Neural progenitor cell (in vitro differentiated cells): ENCODE results near the gene GNAI3. TPM values are rescaled to one million over a fixed set of nuclear protein-coding genes. Genes with fewer than 3 reads are reported as not detected.

Experiments
- DNase-seq: peaks from one replicate; pipeline ENCODE4 v3.0.0-alpha.2; 2016; ENCODE audit warnings: low spot score
- H2AFZ ChIP-seq: fragments of 200-600 bp; sonication (generic); replicated peaks from 2 replicates; pipeline ENCODE4 v1.6.1; 2016; ENCODE audit warnings: antibody characterized with exemption
- H3F3A ChIP-seq: fragments of 200-600 bp; sonication (generic); 2 replicates; pipeline ENCODE4 v1.6.1; 2016; ENCODE audit warnings: antibody characterized with exemption, low read depth
- H3K27ac ChIP-seq: fragments of 200-600 bp; sonication (generic); 2 replicates; pipeline ENCODE4 v1.5.1; 2016; ENCODE audit warnings: mild to moderate bottlenecking
- H3K27me3 ChIP-seq: fragments of 200-600 bp; sonication (generic); 2 replicates; pipeline ENCODE4 v1.6.1; 2016; ENCODE audit warnings: mild to moderate bottlenecking, moderate library complexity
- H3K36me3 ChIP-seq: fragments of 200-600 bp; sonication (generic); 2 replicates; pipeline ENCODE4 v1.5.1; 2016
- H3K4me1 ChIP-seq: fragments of 200-600 bp; sonication (generic); 2 replicates; pipeline ENCODE4 v1.6.1; 2016; ENCODE audit warnings: mixed run types
- H3K4me2 ChIP-seq: fragments of 200-600 bp; sonication (generic); 2 replicates; pipeline ENCODE4 v1.6.1; 2016
- H3K4me3 ChIP-seq: fragments of 200-600 bp; sonication (generic); 2 replicates; pipeline ENCODE4 v1.5.1; 2016
- H3K79me2 ChIP-seq: fragments of 200-600 bp; sonication (generic); 2 replicates; pipeline ENCODE4 v1.6.1; 2016; ENCODE audit warnings: low read depth
- H3K9ac ChIP-seq: fragments of 200-600 bp; sonication (generic); 2 replicates; pipeline ENCODE4 v1.6.1; 2016
- H3K9me3 ChIP-seq: fragments of 200-600 bp; sonication (generic); 2 replicates; pipeline ENCODE4 v1.5.1; 2016; ENCODE audit warnings: low read depth
- H4K20me1 ChIP-seq: fragments of 200-600 bp; sonication (generic); 2 replicates; pipeline ENCODE4 v1.6.1; 2016; ENCODE audit warnings: low read depth
- H3K27ac Mint-ChIP-seq: 3 replicates; pipeline ENCODE4 v1.8.0; 2021; ENCODE audit warnings: mixed read lengths
- H3K27me3 Mint-ChIP-seq: 2 replicates; pipeline ENCODE4 v1.8.0; 2022; ENCODE audit warnings: low read depth, mild to moderate bottlenecking, inconsistent platforms, moderate library complexity, mixed read lengths; ENCODE audit not compliant: insufficient read depth
- H3K36me3 Mint-ChIP-seq: 3 replicates; pipeline ENCODE4 v1.8.0; 2021; ENCODE audit warnings: mixed read lengths
- H3K4me1 Mint-ChIP-seq: 3 replicates; pipeline ENCODE4 v1.8.0; 2021; ENCODE audit warnings: mixed read lengths
- H3K4me3 Mint-ChIP-seq: 3 replicates; pipeline ENCODE4 v1.8.0; 2021; ENCODE audit warnings: mild to moderate bottlenecking, moderate library complexity, mixed read lengths
- H3K9me3 Mint-ChIP-seq: 3 replicates; pipeline ENCODE4 v1.8.0; 2020; ENCODE audit warnings: mixed read lengths
- CTCF ChIP-seq: fragments of 200-600 bp; sonication (generic); IDR thresholded peaks from 2 replicates; pipeline ENCODE4 v1.5.1; 2017; ENCODE audit warnings: antibody characterized with exemption, mild to moderate bottlenecking
- EZH2 ChIP-seq: fragments of 200-600 bp; sonication (generic); IDR thresholded peaks from 2 replicates; pipeline ENCODE4 v1.6.1; 2017; ENCODE audit warnings: antibody characterized with exemption, mild to moderate bottlenecking, moderate library complexity
- EZH2phosphoT487 ChIP-seq: fragments of 200-600 bp; sonication (generic); IDR thresholded peaks from 2 replicates; pipeline ENCODE4 v1.6.1; 2017; ENCODE audit warnings: antibody characterized with exemption
- total RNA-seq: library from RNA; depleted of rRNA; stranded (reverse); fragments of >200 nt; gene quantifications from 2 replicates; pipeline ENCODE4 v1.2.3, GENCODE V29; 2015; ENCODE audit warnings: low replicate concordance

The GNAI3 gene
- total RNA-seq, 1 donor from 2014 or later: 15.4 TPM

GRCh38 chr1:109615879-109616278 is 67.5 kb downstream of the GNAI3 start:
- H3K4me1 Mint-ChIP-seq: peaks cover 49% of the 10 kb centered on the region
- Histone ChIP-seq H3K9ac (no peak overlapping the region), H2AFZ (no peak overlapping the region), H4K20me1 (no peaks in the 10 kb centered on the region), H3K4me1 (peaks cover 18% of the 10 kb centered on the region), H3F3A (peaks cover 16% of the 10 kb centered on the region), H3K27me3 (no peaks in the 10 kb centered on the region), H3K4me2 (no peak overlapping the region), H3K9me3 (no peaks in the 10 kb centered on the region), H3K27ac (no peak overlapping the region), H3K4me3 (no peak overlapping the region), H3K36me3 (no peaks in the 10 kb centered on the region), H3K79me2 (peaks cover 4% of the 10 kb centered on the region)
- no peaks in the 10 kb centered on the region for H3K9me3 Mint-ChIP-seq
- H3K36me3 Mint-ChIP-seq: no peaks in the 10 kb centered on the region
- peaks cover 3% of the 10 kb centered on the region for H3K27me3 Mint-ChIP-seq
- TF ChIP-seq EZH2phosphoT487 (no peak), EZH2 (no peak), CTCF (no peak)
- DNase-seq: no peak
- no peak overlapping the region for H3K27ac Mint-ChIP-seq
- no peak overlapping the region for H3K4me3 Mint-ChIP-seq

GRCh38 chr1:109616391-109616790 is 68.0 kb downstream of the GNAI3 start:
- Mint-ChIP-seq H3K27ac (peak overlapping the region; percentile 84), H3K27me3 (peaks cover 4% of the 10 kb centered on the region), H3K4me1 (peaks cover 51% of the 10 kb centered on the region), H3K36me3 (no peaks in the 10 kb centered on the region), H3K4me3 (no peak overlapping the region), H3K9me3 (no peaks in the 10 kb centered on the region)
- no peaks in the 10 kb centered on the region for H3K27me3 ChIP-seq
- H3K4me1 ChIP-seq: peaks cover 19% of the 10 kb centered on the region
- H3K27ac ChIP-seq: no peak overlapping the region
- peaks cover 16% of the 10 kb centered on the region for H3F3A ChIP-seq
- peaks cover 8% of the 10 kb centered on the region for H3K79me2 ChIP-seq
- DNase-seq: no peak
- no peak overlapping the region for H3K4me3 ChIP-seq
- peaks cover 4% of the 10 kb centered on the region for H4K20me1 ChIP-seq
- H3K36me3 ChIP-seq: no peaks in the 10 kb centered on the region
- TF ChIP-seq EZH2 (no peak), CTCF (no peak), EZH2phosphoT487 (no peak)
- H3K9me3 ChIP-seq: no peaks in the 10 kb centered on the region
- H3K9ac ChIP-seq: no peak overlapping the region
- no peak overlapping the region for H2AFZ ChIP-seq
- H3K4me2 ChIP-seq: no peak overlapping the region

- H3K36me3 Mint-ChIP-seq: peaks cover 6% of the 10 kb centered on the region
- no peak overlapping the region for H3K9ac ChIP-seq
- H2AFZ ChIP-seq: peak overlapping the region; percentile 66
- peak; percentile 45 for DNase-seq
- H3K36me3 ChIP-seq: no peaks in the 10 kb centered on the region
- peak overlapping the region; percentile 84 for H3K27ac Mint-ChIP-seq
- H3K4me1 Mint-ChIP-seq: peaks cover 57% of the 10 kb centered on the region
- no peaks in the 10 kb centered on the region for H3K9me3 Mint-ChIP-seq
- H3K4me3 ChIP-seq: no peak overlapping the region
- peak overlapping the region; percentile 9 for H3K4me2 ChIP-seq
- no peak for TF ChIP-seq EZH2
- peaks cover 16% of the 10 kb centered on the region for H3F3A ChIP-seq
- peaks cover 18% of the 10 kb centered on the region for H3K79me2 ChIP-seq
- H4K20me1 ChIP-seq: peaks cover 7% of the 10 kb centered on the region
- H3K27me3 ChIP-seq: no peaks in the 10 kb centered on the region
- peak overlapping the region; percentile 42 for H3K4me3 Mint-ChIP-seq
- peaks cover 22% of the 10 kb centered on the region for H3K4me1 ChIP-seq
- no peaks in the 10 kb centered on the region for H3K9me3 ChIP-seq
- peaks cover 5% of the 10 kb centered on the region for H3K27me3 Mint-ChIP-seq
- no peak overlapping the region for H3K27ac ChIP-seq
Observed at GRCh38 chr1:109617291-109617801, 68.9 kb downstream of the GNAI3 start.
